PC-3 (cell line): ENCODE results near the gene DEFB131B. TPM values are rescaled to one million over a fixed set of nuclear protein-coding genes. Genes with fewer than 3 reads are reported as not detected.
"Not testable (repeated sequence)": the region's sequence is repeated elsewhere in the genome, so short reads cannot be mapped to it uniquely, and the experiment has no call there.

Source experiments
- ATAC-seq: fragments of 200-7000 bp; cut with Tn5 transposase; 2 replicates; pipeline ENCODE4 v1.9.1; 2020; ENCODE audit warnings: mild to moderate bottlenecking, moderate library complexity
- BruUV-seq: library from RNA; stranded (reverse); fragments of 400-500 nt; replicated peaks from 2 replicates; lab custom pipeline; 2021; lab: Mats Ljungman, UMichigan
- CTCF ChIA-PET: fragments of 300-600 bp; sonication (Branson Sonifier 250); formaldehyde crosslinking; loops from one replicate; lab custom pipeline; 2022; ENCODE audit warnings: antibody characterized with exemption; lab: Charles Lee
- POLR2A ChIA-PET: fragments of 300-600 bp; sonication (Branson Sonifier 250); formaldehyde crosslinking; loops from one replicate; lab custom pipeline; 2022; ENCODE audit warnings: antibody characterized with exemption; ENCODE audit not compliant: unreplicated experiment; lab: Charles Lee
- DNase-seq: peaks from one replicate; pipeline ENCODE4 v3.0.0-alpha.2; 2015
- H2AFZ ChIP-seq: fragments of 300-600 bp; sonication (generic); 2 replicates; pipeline ENCODE4 v1.6.0; 2016; ENCODE audit warnings: antibody characterized with exemption, low read length
- H3F3A ChIP-seq: fragments of 300-600 bp; sonication (generic); one replicate; pipeline ENCODE4 v1.6.0; 2017; ENCODE audit warnings: antibody characterized with exemption, low read length, control low read depth, mild to moderate bottlenecking; ENCODE audit not compliant: unreplicated experiment
- H3K27ac ChIP-seq: fragments of 300-600 bp; sonication (generic); 2 replicates; pipeline ENCODE4 v1.5.1; 2016; ENCODE audit warnings: mild to moderate bottlenecking, low read length
- H3K27me3 ChIP-seq: fragments of 300-600 bp; sonication (generic); 2 replicates; pipeline ENCODE4 v1.6.1; 2016; ENCODE audit warnings: low read length, mixed read lengths
- H3K36me3 ChIP-seq: fragments of 300-600 bp; sonication (generic); 2 replicates; pipeline ENCODE4 v1.6.1; 2016; ENCODE audit warnings: low read depth, mixed run types, low read length, mixed read lengths
- H3K4me1 ChIP-seq: fragments of 300-600 bp; sonication (generic); 2 replicates; pipeline ENCODE4 v1.5.1; 2016; ENCODE audit warnings: low read length; ENCODE audit not compliant: insufficient read depth
- H3K4me2 ChIP-seq: fragments of 300-600 bp; sonication (generic); 2 replicates; pipeline ENCODE4 v1.6.0; 2016; ENCODE audit warnings: low read length
- H3K4me3 ChIP-seq: fragments of 300-600 bp; sonication (generic); 2 replicates; pipeline ENCODE4 v1.5.1; 2016; ENCODE audit warnings: mild to moderate bottlenecking, low read length, mixed read lengths
- H3K79me2 ChIP-seq: fragments of 300-600 bp; sonication (generic); 2 replicates; pipeline ENCODE4 v1.6.1; 2017; ENCODE audit warnings: low read length, mixed read lengths
- H3K9ac ChIP-seq: fragments of 300-600 bp; sonication (generic); 2 replicates; pipeline ENCODE4 v1.6.0; 2016; ENCODE audit warnings: mild to moderate bottlenecking, low read length
- H3K9me2 ChIP-seq: fragments of 300-600 bp; sonication (generic); replicated peaks from 2 replicates; pipeline ENCODE4 v1.6.1; 2016; ENCODE audit warnings: mixed run types, low read length, mixed read lengths
- H3K9me3 ChIP-seq: fragments of 300-600 bp; sonication (generic); 2 replicates; pipeline ENCODE4 v1.6.1; 2016; ENCODE audit warnings: low read length, mixed read lengths
- H4K20me1 ChIP-seq: fragments of 300-600 bp; sonication (generic); 2 replicates; pipeline ENCODE4 v1.6.1; 2016; ENCODE audit warnings: low read length, mixed read lengths
- EZH2 ChIP-seq: fragments of 300-600 bp; sonication (generic); IDR thresholded peaks from one replicate; pipeline ENCODE4 v1.6.1; 2017; ENCODE audit warnings: antibody characterized with exemption, mild to moderate bottlenecking, low read length; ENCODE audit not compliant: unreplicated experiment
- EZH2phosphoT487 ChIP-seq: fragments of 300-600 bp; sonication (generic); IDR thresholded peaks from 2 replicates; pipeline ENCODE4 v1.6.1; 2018; ENCODE audit warnings: mild to moderate bottlenecking, antibody characterized with exemption, low read length, borderline replicate concordance
- intact Hi-C: fragments of 100-400 bp; cut with micrococcal nuclease; formaldehyde crosslinking; loops from 2 replicates; pipeline ENCODE4 v1.9.0; 2023
- total RNA-seq: library from RNA; depleted of rRNA; stranded (reverse); fragments of >200 nt; gene quantifications from 2 replicates; pipeline ENCODE4 v1.2.3, GENCODE V29; 2014
- TF ChIP-seq, protein P1 (sequence below): fragments of 300-600 bp; sonication (generic); conservative IDR thresholded peaks from 2 replicates; pipeline ENCODE4 v1.5.1; 2017; ENCODE audit warnings: antibody characterized with exemption, low read depth, mild to moderate bottlenecking, low read length

Gene DEFB131B
- total RNA-seq, 1 experiment from 2014 or later, result not detected

DNA sequence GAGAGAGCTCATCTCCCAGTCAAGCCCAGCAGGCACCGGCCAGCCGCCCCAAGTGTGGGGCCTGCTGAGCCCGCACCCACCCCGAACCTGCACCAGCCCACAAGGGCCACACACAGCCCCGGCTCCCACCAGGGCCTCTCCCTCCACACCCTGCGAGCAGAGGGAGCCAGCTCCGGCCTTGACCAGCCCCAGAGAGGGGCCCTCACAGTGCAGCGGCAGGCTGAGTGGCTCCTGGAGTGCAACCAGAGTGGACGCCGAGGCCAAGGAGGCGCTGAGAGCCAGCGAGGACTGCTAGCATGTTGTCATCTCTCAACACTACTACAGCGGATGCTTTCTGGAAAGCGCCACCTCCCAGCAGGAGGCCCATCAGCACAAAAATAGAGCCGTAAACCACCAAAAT lies 34.4 kb upstream of the DEFB131B start:
- H3F3A ChIP-seq, result no peaks in the 10 kb centered on the region
- H2AFZ ChIP-seq, result no peak overlapping the region
- H3K4me1 ChIP-seq, result no peaks in the 10 kb centered on the region
- H3K27ac ChIP-seq, result no peak overlapping the region
- POLR2A ChIA-PET, result no interaction called here
- H3K36me3 ChIP-seq, result no peaks in the 10 kb centered on the region
- TF ChIP-seq, protein P1, sequence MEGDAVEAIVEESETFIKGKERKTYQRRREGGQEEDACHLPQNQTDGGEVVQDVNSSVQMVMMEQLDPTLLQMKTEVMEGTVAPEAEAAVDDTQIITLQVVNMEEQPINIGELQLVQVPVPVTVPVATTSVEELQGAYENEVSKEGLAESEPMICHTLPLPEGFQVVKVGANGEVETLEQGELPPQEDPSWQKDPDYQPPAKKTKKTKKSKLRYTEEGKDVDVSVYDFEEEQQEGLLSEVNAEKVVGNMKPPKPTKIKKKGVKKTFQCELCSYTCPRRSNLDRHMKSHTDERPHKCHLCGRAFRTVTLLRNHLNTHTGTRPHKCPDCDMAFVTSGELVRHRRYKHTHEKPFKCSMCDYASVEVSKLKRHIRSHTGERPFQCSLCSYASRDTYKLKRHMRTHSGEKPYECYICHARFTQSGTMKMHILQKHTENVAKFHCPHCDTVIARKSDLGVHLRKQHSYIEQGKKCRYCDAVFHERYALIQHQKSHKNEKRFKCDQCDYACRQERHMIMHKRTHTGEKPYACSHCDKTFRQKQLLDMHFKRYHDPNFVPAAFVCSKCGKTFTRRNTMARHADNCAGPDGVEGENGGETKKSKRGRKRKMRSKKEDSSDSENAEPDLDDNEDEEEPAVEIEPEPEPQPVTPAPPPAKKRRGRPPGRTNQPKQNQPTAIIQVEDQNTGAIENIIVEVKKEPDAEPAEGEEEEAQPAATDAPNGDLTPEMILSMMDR, result no peak
- TF ChIP-seq EZH2 (no peak), EZH2phosphoT487 (no peak)
- CTCF ChIA-PET, result no interaction called here
- no peak overlapping the region for H3K9ac ChIP-seq
- no peaks in the 10 kb centered on the region for H3K79me2 ChIP-seq
- no TSS peak for BruUV-seq
- DNase-seq (no peak), ATAC-seq (no peak)
- no peaks in the 10 kb centered on the region for H3K9me2 ChIP-seq
- no peak overlapping the region for H3K4me2 ChIP-seq
- H3K27me3 ChIP-seq, result no peaks in the 10 kb centered on the region
- intact Hi-C loops, result no loop called here
- no peaks in the 10 kb centered on the region for H4K20me1 ChIP-seq
- no peak overlapping the region for H3K4me3 ChIP-seq
- H3K9me3 ChIP-seq, result no peaks in the 10 kb centered on the region

DNA sequence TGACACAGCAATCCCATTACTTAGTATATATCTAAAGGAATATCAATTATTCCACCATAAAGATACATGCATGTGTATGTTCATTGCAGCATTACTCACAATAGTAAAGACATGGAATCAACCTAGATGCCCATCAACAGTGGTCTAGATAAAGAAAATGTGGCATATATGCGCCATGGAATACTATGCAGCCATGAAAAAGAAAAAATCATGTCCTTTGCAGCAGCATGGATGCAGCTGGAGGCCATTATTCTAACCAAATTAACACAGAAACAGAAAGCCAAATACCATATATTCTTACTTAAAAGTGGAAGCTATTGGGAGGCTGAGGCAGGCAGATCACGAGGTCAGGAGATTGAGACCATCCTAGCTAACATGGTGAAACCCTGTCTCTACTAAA lies 24.4 kb upstream of the DEFB131B start:
- H3K79me2 ChIP-seq, H3K36me3 ChIP-seq, H3K27ac ChIP-seq, H3K4me1 ChIP-seq, H3F3A ChIP-seq, H3K9ac ChIP-seq, H4K20me1 ChIP-seq, H2AFZ ChIP-seq, ATAC-seq, DNase-seq, H3K9me2 ChIP-seq, H3K9me3 ChIP-seq, H3K4me2 ChIP-seq, BruUV-seq, H3K27me3 ChIP-seq, CTCF ChIA-PET, H3K4me3 ChIP-seq, POLR2A ChIA-PET, intact Hi-C loops: not testable (repeated sequence)

DNA sequence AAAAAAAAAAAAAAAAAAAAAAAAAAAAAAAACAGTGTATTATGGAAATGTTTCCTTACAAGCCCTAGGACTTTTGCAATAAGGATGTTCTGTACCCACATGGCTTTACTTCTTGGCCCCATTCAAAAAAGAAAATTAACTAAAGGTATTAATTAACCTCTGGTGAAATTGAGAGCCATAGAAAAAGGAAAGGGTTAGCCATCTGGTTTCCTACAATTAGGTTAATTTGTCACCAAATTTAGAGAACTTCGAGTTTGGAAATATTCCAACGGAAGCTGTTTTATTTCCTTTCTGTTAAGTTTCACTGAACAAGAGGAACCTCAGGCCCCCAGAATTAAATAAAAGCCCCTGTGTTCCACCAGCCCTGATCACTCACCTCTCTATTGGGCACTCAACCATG lies 22.4 kb upstream of the DEFB131B start:
- H3K4me1 ChIP-seq, H4K20me1 ChIP-seq, H3K9ac ChIP-seq, H3K4me3 ChIP-seq, H3K27me3 ChIP-seq, intact Hi-C loops, H3K9me2 ChIP-seq, H3K4me2 ChIP-seq, H3K27ac ChIP-seq, H3K79me2 ChIP-seq, H3K9me3 ChIP-seq, H3K36me3 ChIP-seq, POLR2A ChIA-PET, BruUV-seq, DNase-seq, ATAC-seq, H2AFZ ChIP-seq, H3F3A ChIP-seq: not testable (repeated sequence)
- CTCF ChIA-PET, result interaction anchor here (0.6 kb wide), 1 partner anchor 8 kb away, joined by 5 read pairs; no protein-coding TSS in a partner anchor

DNA sequence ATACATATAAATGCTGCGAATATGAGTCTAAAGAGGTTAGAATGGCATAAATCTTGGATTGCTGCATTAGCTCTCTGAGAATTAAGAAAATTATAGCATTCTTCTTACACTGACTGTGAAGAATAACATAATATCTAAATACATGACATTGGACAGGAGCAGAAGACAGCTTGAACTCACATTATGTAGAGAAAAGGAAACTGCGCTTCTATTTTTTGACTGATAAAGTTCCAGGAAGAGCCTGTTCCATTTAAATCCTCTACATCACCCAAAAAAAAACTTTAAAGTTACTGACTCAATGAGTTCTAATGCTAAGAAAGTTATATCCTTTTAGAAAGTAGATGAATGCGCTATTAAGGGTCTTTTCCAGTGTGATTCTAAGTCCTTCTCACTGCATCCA lies 17.4 kb upstream of the DEFB131B start:
- H3K27ac ChIP-seq, DNase-seq, CTCF ChIA-PET, H3K9ac ChIP-seq, ATAC-seq, H3K4me2 ChIP-seq, H3K27me3 ChIP-seq, H3F3A ChIP-seq, H2AFZ ChIP-seq, H3K9me2 ChIP-seq, BruUV-seq, H3K79me2 ChIP-seq, H4K20me1 ChIP-seq, H3K4me1 ChIP-seq, H3K4me3 ChIP-seq, intact Hi-C loops, POLR2A ChIA-PET, H3K36me3 ChIP-seq, H3K9me3 ChIP-seq: not testable (repeated sequence)
